OCI-LY1 (cell line): ENCODE results near the gene GXYLT2.

Experiments
- CTCF ChIP-seq: fragments of 200-600 bp; sonication (generic), shearing (Covaris generic); IDR thresholded peaks from 2 replicates; pipeline ENCODE4 v1.5.1; 2017; ENCODE audit warnings: mild to moderate bottlenecking, antibody characterized with exemption, low read length, moderate library complexity, mixed read lengths
- EZH2 ChIP-seq: fragments of 200-600 bp; sonication (generic), shearing (Covaris generic); IDR thresholded peaks from 2 replicates; pipeline ENCODE4 v1.8.0; 2017; ENCODE audit warnings: borderline replicate concordance, mixed run types, mild to moderate bottlenecking, antibody characterized with exemption, low read length, moderate library complexity, mixed read lengths

- TF ChIP-seq CTCF (no peak), EZH2 (no peak)
These were observed 63.0 kb downstream of the GXYLT2 start for GRCh38 chr3:72950801-72951200.
